Measurements from ENCODE around the gene WDR11. TPM values are rescaled to one million over a fixed set of nuclear protein-coding genes. Genes with fewer than 3 reads are reported as not detected.

Gene WDR11
- total and polyA plus RNA-seq, 9 of the 15 experiments (the other 6 are each of a cell fraction or from before 2014, with no cell fraction given) = 12.4 to 50.7 (median 23.6) TPM

- TF ChIP-seq BMI1 (IDR thresholded peaks at IDR 0.05; ENCODE audit: low read length) = no peak
- no peak for TF ChIP-seq GABPB2 (CRISPR knock-in tag; conservative IDR thresholded peaks at IDR 0.05)
- TF ChIP-seq IRF2 (CRISPR knock-in tag; IDR thresholded peaks at IDR 0.05) = no peak
- no peak for TF ChIP-seq ATF6 (CRISPR knock-in tag; IDR thresholded peaks at IDR 0.05)
- TF ChIP-seq OTX1 (CRISPR knock-in tag; IDR thresholded peaks at IDR 0.05) = no peak
- peak; percentile 49 to 51 for TF ChIP-seq NRF1 (conservative IDR thresholded peaks at IDR 0.05 in 1 of 2, IDR thresholded peaks at IDR 0.05 in 1 of 2)
- no peak for TF ChIP-seq PPARD (CRISPR knock-in tag; IDR thresholded peaks at IDR 0.05)
- TF ChIP-seq HNRNPUL1 (IDR thresholded peaks at IDR 0.05; ENCODE audit: low read length) = no peak
- no peak for TF ChIP-seq PCBP2 (IDR thresholded peaks at IDR 0.05; ENCODE audit: low read depth, low read length, poor library complexity, severe bottlenecking)
- TF ChIP-seq SMC3 (conservative IDR thresholded peaks at IDR 0.05; ENCODE audit: insufficient read depth, low read depth, low read length) = no peak
- TF ChIP-seq TBL1XR1 (IDR thresholded peaks at IDR 0.05; ENCODE audit: low read length in 2 of 2) = peak; percentile 56 to 58; a peak in 2 of 4 replicates
- TF ChIP-seq ZNF668 (CRISPR knock-in tag; IDR thresholded peaks at IDR 0.05) = no peak
- no peak for TF ChIP-seq KLF1 (tag; IDR thresholded peaks at IDR 0.05)
- no peak for TF ChIP-seq ZC3H8 (IDR thresholded peaks at IDR 0.05)
- TF ChIP-seq HOXB6 (CRISPR knock-in tag; IDR thresholded peaks at IDR 0.05; ENCODE audit: borderline replicate concordance) = no peak
- TF ChIP-seq THRA (IDR thresholded peaks at IDR 0.05) = no peak
- no peak for TF ChIP-seq ZBTB34 (CRISPR knock-in tag; IDR thresholded peaks at IDR 0.05)
- TF ChIP-seq STAT6 (CRISPR knock-in tag; IDR thresholded peaks at IDR 0.05) = no peak
- TF ChIP-seq SIN3A (IDR thresholded peaks at IDR 0.05; ENCODE audit: borderline replicate concordance in 2 of 2, control insufficient read depth in 1 of 2, low read depth in 2 of 2, low read length in 2 of 2) = no peak; a peak in 1 of 4 replicates
These were observed at the start of gene WDR11 (continued) for GRCh38 chr10:120850911-120851865.

Measured in K562 (cell line).